MM.1S (cell line): ENCODE results near the gene MRAP2.

ENCODE experiments used
- CTCF ChIP-seq: fragments of 300-600 bp; sonication (generic); IDR thresholded peaks from 2 replicates; pipeline ENCODE4 v1.5.1; 2016; ENCODE audit warnings: antibody characterized with exemption, low read length, mixed read lengths
- EZH2 ChIP-seq: fragments of 300-600 bp; sonication (generic); optimal IDR thresholded peaks from 2 replicates; pipeline ENCODE3; 2017; ENCODE audit warnings: low read depth, mild to moderate bottlenecking, antibody characterized with exemption, low read length, mixed read lengths
- EZH2phosphoT487 ChIP-seq: fragments of 300-600 bp; sonication (generic); IDR thresholded peaks from 2 replicates; pipeline ENCODE4 v1.6.1; 2018; ENCODE audit warnings: antibody characterized with exemption, low read length

- TF ChIP-seq CTCF (no peak), EZH2 (no peak), EZH2phosphoT487 (no peak)
Measured at GRCh38 chr6:84043555-84043954, 10.0 kb downstream of the MRAP2 start.
